K562 (cell line): Measurements from ENCODE around the gene CYRIA. TPM values are rescaled to one million over a fixed set of nuclear protein-coding genes. Genes with fewer than 3 reads are reported as not detected.
A peak's percentile ranks its signal among the peaks of the same experiment; 100 is the strongest.

Experiments
- ATAC-seq: fragments of 200-7000 bp; cut with Tn5 transposase; 3 replicates; pipeline ENCODE4 v1.9.1; 2020; ENCODE audit warnings: moderate library complexity
- BruUV-seq: library from RNA; stranded (reverse); fragments of 400-500 nt; replicated peaks from 2 replicates; lab custom pipeline; 2021; lab: Mats Ljungman, UMichigan
- CTCF ChIA-PET: fragments of 300-600 bp; formaldehyde crosslinking; extraction: SDS; loops from one replicate; lab custom pipeline; 2021; ENCODE audit warnings: low intra/inter-chr PET ratio; lab: Yijun Ruan, JAX
- POLR2A ChIA-PET: fragments of 300-600, 350-650 bp; sonication (Branson Sonifier 250); formaldehyde crosslinking; extraction: SDS; loops from one replicate; lab custom pipeline; 2021; ENCODE audit warnings: antibody characterized with exemption, inconsistent platforms; lab: Yijun Ruan, JAX
- DNase-seq, 4 experiments: peaks; one replicate each; pipeline versions ENCODE4 v3.0.0 to v3.0.0-alpha.2; 2011 to 2018; ENCODE audit warnings: low spot score in 3 of 4, mixed read lengths in 3 of 4; ENCODE audit errors: extremely low read depth in 1 of 4
- FAIRE-seq: peaks from 2 replicates; lab custom pipeline; 2011; peaks lifted over from hg19 to GRCh38; lab: Jason Lieb, UNC
- H2AFZ ChIP-seq: 2 replicates; pipeline ENCODE4 v1.6.0; 2011; ENCODE audit warnings: low read depth, low read length, control low read depth, inconsistent platforms
- H3K27ac ChIP-seq: fragments of 200-600 bp; 3 replicates; pipeline ENCODE4 v1.8.0; 2011; ENCODE audit warnings: low read depth, mild to moderate bottlenecking, control low read depth, inconsistent platforms, low read length, moderate library complexity, mixed read lengths; ENCODE audit errors: extremely low read depth
- H3K27me3 ChIP-seq, 2 experiments: fragments of 300-600 bp in 1 of 2; 2 replicates in 1 of 2; 3 replicates in 1 of 2; pipeline versions ENCODE4 v1.6.0 to v1.8.0; 2011; ENCODE audit warnings: inconsistent platforms in 2 of 2, low read length in 2 of 2, mild to moderate bottlenecking in 1 of 2, mixed read lengths in 1 of 2, moderate library complexity in 1 of 2; ENCODE audit not compliant: control insufficient read depth in 2 of 2, insufficient read depth in 2 of 2
- H3K36me3 ChIP-seq: fragments of 300-600 bp; 3 replicates; pipeline ENCODE4 v1.8.0; 2011; ENCODE audit warnings: mild to moderate bottlenecking, low read length, inconsistent platforms; ENCODE audit not compliant: control insufficient read depth, insufficient read depth
- H3K4me1 ChIP-seq, 2 experiments: fragments of 200-600 bp in 1 of 2; replicated peaks in 1 of 2; 2 replicates in 1 of 2; 3 replicates in 1 of 2; pipeline versions ENCODE4 v1.5.1 to v1.8.0; 2011; ENCODE audit warnings: inconsistent platforms in 2 of 2, low read length in 2 of 2, mild to moderate bottlenecking in 1 of 2, mixed read lengths in 1 of 2, moderate library complexity in 1 of 2; ENCODE audit not compliant: control insufficient read depth in 2 of 2, insufficient read depth in 2 of 2
- H3K4me2 ChIP-seq: 2 replicates; pipeline ENCODE4 v1.6.1; 2011; ENCODE audit warnings: low read length, control low read depth, inconsistent platforms, mixed read lengths; ENCODE audit not compliant: insufficient read depth
- H3K4me3 ChIP-seq: fragments of 200-600 bp; sonication (generic), shearing (Covaris generic); 2 replicates; pipeline ENCODE4 v1.5.1; 2016; ENCODE audit warnings: control low read depth, inconsistent platforms
- H3K79me2 ChIP-seq: fragments of 200-600 bp; 3 replicates; pipeline ENCODE4 v1.8.0; 2011; ENCODE audit warnings: low read length, inconsistent platforms; ENCODE audit not compliant: control insufficient read depth, insufficient read depth
- H3K9ac ChIP-seq, 2 experiments: 2 replicates each; pipeline versions ENCODE4 v1.6.0 to v1.6.1; 2011; ENCODE audit warnings: low read depth in 2 of 2, low read length in 2 of 2, control low read depth in 1 of 2, inconsistent platforms in 1 of 2, mild to moderate bottlenecking in 1 of 2, mixed read lengths in 1 of 2; ENCODE audit not compliant: insufficient read depth in 1 of 2
- H3K9me1 ChIP-seq: one replicate; pipeline ENCODE4 v1.6.0; 2011; ENCODE audit warnings: inconsistent platforms, mild to moderate bottlenecking, low read length, moderate library complexity; ENCODE audit not compliant: control insufficient read depth, insufficient read depth
- H3K9me3 ChIP-seq: replicated peaks from 2 replicates; pipeline ENCODE4 v1.5.1; 2011; ENCODE audit warnings: low read depth, low read length, inconsistent platforms; ENCODE audit not compliant: control insufficient read depth, insufficient read depth
- H4K20me1 ChIP-seq: replicated peaks from 2 replicates; pipeline ENCODE4 v1.6.1; 2011; ENCODE audit warnings: low read length, inconsistent platforms, mixed read lengths; ENCODE audit not compliant: control insufficient read depth, insufficient read depth
- C11orf30 ChIP-seq: fragments of 450-650 bp; IDR thresholded peaks from 2 replicates; pipeline ENCODE4 v1.6.1; 2016; ENCODE audit warnings: low read depth, mild to moderate bottlenecking
- FIP1L1 ChIP-seq: fragments of 200-400 bp; formaldehyde crosslinking; IDR thresholded peaks from 2 replicates; pipeline ENCODE4 v1.6.1; 2018; ENCODE audit warnings: mild to moderate bottlenecking, low read depth, low read length; ENCODE audit not compliant: poor library complexity, severe bottlenecking
- NCOA2 ChIP-seq, 2 experiments: fragments of 450-650 bp; IDR thresholded peaks; 2 replicates each; pipeline ENCODE4 v1.6.1; 2018; ENCODE audit warnings: mild to moderate bottlenecking in 2 of 2, moderate library complexity in 1 of 2; ENCODE audit not compliant: partially characterized antibody in 2 of 2
- NFIC ChIP-seq: fragments of 450-650 bp; IDR thresholded peaks from 2 replicates; pipeline ENCODE4 v1.6.1; 2017; ENCODE audit warnings: mild to moderate bottlenecking, inconsistent platforms
- PHB ChIP-seq: fragments of 250-450 bp; sonication (Bioruptor Pico); IDR thresholded peaks from 2 replicates; pipeline ENCODE4 v1.5.0; 2021
- STAT5B ChIP-seq: fragments of 250-450 bp; sonication (Bioruptor Pico); IDR thresholded peaks from 2 replicates; pipeline ENCODE4 v1.8.0; 2021; ENCODE audit warnings: mild to moderate bottlenecking, inconsistent platforms
- ZNF431 ChIP-seq: sonication (generic); formaldehyde crosslinking; IDR thresholded peaks from 2 replicates; pipeline ENCODE4 v1.8.0; 2022; ENCODE audit warnings: mild to moderate bottlenecking, missing genetic modification reagents
- ZNF75A ChIP-seq: fragments of 450-650 bp; formaldehyde crosslinking; IDR thresholded peaks from 2 replicates; pipeline ENCODE4 v1.4.0; 2020; ENCODE audit warnings: mild to moderate bottlenecking
- ZNF766 ChIP-seq: fragments of 200-800 bp; sonication (Bioruptor generic); conservative IDR thresholded peaks from 2 replicates; pipeline ENCODE4 v1.6.1; 2016; ENCODE audit warnings: missing genetic modification characterization, missing compliant biosample characterization
- WGBS: fragments of 100-300 bp; shearing (Covaris generic); methylation state at CpG from one replicate; pipeline ENCODE4 v1.1.6; 2016; ENCODE audit warnings: low coverage, mixed read lengths; ENCODE audit not compliant: insufficient coverage; ENCODE audit errors: missing lambda C conversion rate; 5-methylcytosine and 5-hydroxymethylcytosine counted together
- in situ Hi-C: fragments of 300-500 bp; cut with MboI; formaldehyde crosslinking; loops from 4 replicates; pipeline ENCODE4 v1.15.0; 2018; ENCODE audit warnings: inconsistent platforms, mixed read lengths
- intact Hi-C: fragments of 100-400 bp; cut with micrococcal nuclease; formaldehyde crosslinking; loops from 2 replicates; pipeline ENCODE4 v1.14.2; 2022
- polyA plus RNA-seq, 8 experiments: library from polyadenylated mRNA; depleted of rRNA in 4 of 8; stranded (reverse) in 5 of 8; unstranded in 3 of 8; fragments of >200 nt; fragmentation: Nextera tagmentation in 2 of 8; fragmentation: Illumina TruSeq in 1 of 8; extraction: Ambion mirVana in 2 of 8; extraction: Trizol in 1 of 8; gene quantifications; 2 replicates each; pipeline versions ENCODE4 v1.2.1 to v1.2.3, GENCODE V29; 2011 to 2014; ENCODE audit warnings: inconsistent platforms in 1 of 8, missing spikeins in 1 of 8
- total RNA-seq, 7 experiments: library from RNA; depleted of rRNA in 6 of 7; stranded (reverse); fragments of >200 nt in 6 of 7; fragmentation: Illumina TruSeq in 2 of 7; extraction: Trizol in 2 of 7; gene quantifications; 2 replicates each; pipeline versions ENCODE4 v1.2.1 to v1.2.3, GENCODE V29; 2011 to 2021; ENCODE audit warnings: low replicate concordance in 1 of 7

The CYRIA gene
- total and polyA plus RNA-seq, 9 of the 15 experiments (the other 6 are each of a cell fraction or from before 2014, with no cell fraction given), result 0.84 to 5.6 (median 3.0) TPM

DNA sequence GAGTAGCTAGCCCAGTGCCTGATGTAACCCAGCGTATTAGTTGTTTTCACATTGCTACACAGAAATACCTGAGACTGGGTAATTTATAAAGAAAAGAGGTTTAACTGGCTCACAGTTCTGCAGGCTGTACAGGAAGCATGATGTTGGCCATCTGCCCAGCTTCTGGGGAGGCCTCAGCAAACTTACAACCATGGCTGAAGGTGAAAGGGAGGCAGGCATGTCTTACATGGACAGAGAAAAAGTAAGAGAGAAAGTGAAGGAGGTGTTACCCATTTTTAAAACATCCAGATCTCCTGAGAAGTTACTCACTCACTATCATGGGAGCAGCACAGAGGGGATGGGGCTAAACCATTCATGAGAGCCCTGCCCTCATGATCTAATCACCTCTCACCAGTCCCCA, 6.1 kb upstream of the CYRIA start:
- POLR2A ChIA-PET, result no interaction called here
- Histone ChIP-seq H3K27me3 (peaks cover 0 to under 1% of the 10 kb centered on the region in 2 experiments; a peak in 3 of 5 replicates), H3K4me3 (no peak overlapping the region), H3K4me1 (peaks cover 0 to 2% of the 10 kb centered on the region in 2 experiments; a peak in 2 of 5 replicates), H3K27ac (no peak overlapping the region), H3K36me3 (no peaks in the 10 kb centered on the region), H4K20me1 (no peaks in the 10 kb centered on the region), H3K79me2 (no peaks in the 10 kb centered on the region), H3K9ac (no peak overlapping the region), H2AFZ (no peak overlapping the region), H3K4me2 (no peak overlapping the region), H3K9me3 (no peaks in the 10 kb centered on the region; the same call in 1 of the 2 replicates), H3K9me1 (no peaks in the 10 kb centered on the region)
- TF ChIP-seq ZNF431 (CRISPR knock-in tag), result peak; percentile 98
- TF ChIP-seq STAT5B (CRISPR knock-in tag), result no peak
- TF ChIP-seq ZNF766, result peak; percentile 99
- peak; percentile 18; the same call in 1 of the 2 replicates for TF ChIP-seq NFIC
- no peak for TF ChIP-seq PHB
- no TSS peak for BruUV-seq
- intact Hi-C loops, result no loop called here
- FAIRE-seq (no peak), ATAC-seq (no peak; the same call in 2 of the 3 replicates), DNase-seq (no peak)
- in situ Hi-C loops, result no loop called here
- CTCF ChIA-PET, result no interaction called here
- WGBS, result 17% methylated on average over 1 of the region's 1 CpG

DNA sequence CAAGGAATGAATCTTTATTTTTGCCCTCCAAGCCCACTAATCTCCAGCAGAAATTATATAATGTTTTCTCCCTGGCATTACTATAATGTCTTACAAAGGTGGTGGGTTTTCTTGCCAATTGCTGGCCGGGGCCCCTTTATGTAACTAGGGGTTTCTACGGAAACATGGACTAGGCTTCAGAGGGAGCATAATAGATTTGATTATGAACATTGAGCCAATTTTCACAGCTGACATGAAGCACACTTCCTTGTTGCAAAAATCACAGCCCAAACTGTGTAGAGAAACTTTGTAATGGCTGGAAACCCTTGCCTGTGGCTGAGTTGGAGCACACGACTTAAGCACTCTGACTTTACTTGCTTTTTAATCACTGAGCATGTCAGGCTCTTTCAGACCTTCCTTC, 3.8 kb upstream of the CYRIA start:
- Histone ChIP-seq H3K9ac (no peak overlapping the region), H3K9me1 (no peaks in the 10 kb centered on the region), H3K79me2 (no peaks in the 10 kb centered on the region), H3K27ac (no peak overlapping the region), H3K9me3 (no peaks in the 10 kb centered on the region), H3K4me3 (no peak overlapping the region), H3K4me1 (peaks cover 12 to 16% of the 10 kb centered on the region in 2 experiments), H2AFZ (no peak overlapping the region), H4K20me1 (no peaks in the 10 kb centered on the region), H3K27me3 (peaks cover 0 to 14% of the 10 kb centered on the region in 2 experiments; a peak in 4 of 5 replicates), H3K36me3 (no peaks in the 10 kb centered on the region), H3K4me2 (no peak overlapping the region)
- no peak for TF ChIP-seq FIP1L1
- no peak for TF ChIP-seq C11orf30
- TF ChIP-seq NCOA2 (IDR thresholded peaks at IDR 0.05; ENCODE audit: partially characterized antibody in 2 of 2), result no peak
- TF ChIP-seq ZNF75A (CRISPR knock-in tag), result no peak
- in situ Hi-C loops, result no loop called here
- no TSS peak for BruUV-seq
- no peak for ATAC-seq
- no peak for DNase-seq
- ChIA-PET CTCF (no interaction called here), POLR2A (interaction anchor here (0.7 kb wide), 1 partner anchor 35 kb away, joined by 3 read pairs; no protein-coding TSS in a partner anchor)
- intact Hi-C loops, result loop anchor here (5.0 kb wide), 1 partner anchor 37 kb away; no protein-coding TSS in a partner anchor
- WGBS, result 12% methylated on average over 3 of the region's 3 CpGs
- FAIRE-seq, result no peak
